Kidney epithelial cell (primary cell): Measurements from ENCODE around the gene TAGLN2. TPM values are rescaled to one million over a fixed set of nuclear protein-coding genes. Genes with fewer than 3 reads are reported as not detected.

Experiments used
- DNase-seq: peaks from one replicate; pipeline ENCODE4 v3.0.0-alpha.2; 2010; ENCODE audit warnings: low read depth
- H3K27me3 ChIP-seq: 2 replicates; pipeline ENCODE4 v1.6.0; 2011; ENCODE audit warnings: low read length; ENCODE audit not compliant: control insufficient read depth, insufficient read depth
- H3K36me3 ChIP-seq: 2 replicates; pipeline ENCODE4 v1.5.1; 2011; ENCODE audit warnings: low read length; ENCODE audit not compliant: control insufficient read depth, insufficient read depth
- H3K4me3 ChIP-seq: 2 replicates; pipeline ENCODE4 v1.5.1; 2011; ENCODE audit warnings: low read depth, mild to moderate bottlenecking, control low read depth, low read length
- CTCF ChIP-seq: IDR thresholded peaks from 2 replicates; pipeline ENCODE4 v1.5.1; 2011; ENCODE audit warnings: mild to moderate bottlenecking, moderate library complexity, low read length, control low read depth, inconsistent platforms; ENCODE audit not compliant: insufficient read depth, poor library complexity, severe bottlenecking
- total RNA-seq: library from RNA; depleted of rRNA; stranded (reverse); fragments of >200 nt; gene quantifications from 2 replicates; pipeline ENCODE4 v1.2.3, GENCODE V29; 2015

The TAGLN2 gene
- total RNA-seq, 1 donor from 2014 or later: 719 TPM

DNA sequence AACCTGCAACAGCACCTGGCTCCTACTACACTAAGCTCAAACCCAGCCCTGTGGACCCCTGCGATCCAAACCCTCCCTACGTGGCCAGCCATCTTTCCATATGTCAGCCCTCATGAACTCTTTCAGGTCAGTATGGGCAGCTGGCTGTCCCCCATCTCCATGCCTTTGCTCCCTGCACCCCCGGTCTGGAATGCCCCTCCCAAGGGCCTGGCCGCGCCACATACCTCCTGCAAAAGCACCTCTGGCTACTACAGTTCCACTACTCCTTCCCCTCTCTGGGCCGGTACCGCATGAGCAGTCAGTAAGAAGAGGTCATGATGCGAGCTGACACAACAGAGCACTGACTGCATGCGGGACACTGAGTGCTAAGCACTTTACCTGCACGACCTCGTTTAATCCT is 10.0 kb upstream of the TAGLN2 start:
- H3K4me3 ChIP-seq: no peak overlapping the region
- no peak for DNase-seq
- H3K27me3 ChIP-seq: peaks cover 3% of the 10 kb centered on the region
- TF ChIP-seq CTCF: no peak
- H3K36me3 ChIP-seq: no peaks in the 10 kb centered on the region

DNA sequence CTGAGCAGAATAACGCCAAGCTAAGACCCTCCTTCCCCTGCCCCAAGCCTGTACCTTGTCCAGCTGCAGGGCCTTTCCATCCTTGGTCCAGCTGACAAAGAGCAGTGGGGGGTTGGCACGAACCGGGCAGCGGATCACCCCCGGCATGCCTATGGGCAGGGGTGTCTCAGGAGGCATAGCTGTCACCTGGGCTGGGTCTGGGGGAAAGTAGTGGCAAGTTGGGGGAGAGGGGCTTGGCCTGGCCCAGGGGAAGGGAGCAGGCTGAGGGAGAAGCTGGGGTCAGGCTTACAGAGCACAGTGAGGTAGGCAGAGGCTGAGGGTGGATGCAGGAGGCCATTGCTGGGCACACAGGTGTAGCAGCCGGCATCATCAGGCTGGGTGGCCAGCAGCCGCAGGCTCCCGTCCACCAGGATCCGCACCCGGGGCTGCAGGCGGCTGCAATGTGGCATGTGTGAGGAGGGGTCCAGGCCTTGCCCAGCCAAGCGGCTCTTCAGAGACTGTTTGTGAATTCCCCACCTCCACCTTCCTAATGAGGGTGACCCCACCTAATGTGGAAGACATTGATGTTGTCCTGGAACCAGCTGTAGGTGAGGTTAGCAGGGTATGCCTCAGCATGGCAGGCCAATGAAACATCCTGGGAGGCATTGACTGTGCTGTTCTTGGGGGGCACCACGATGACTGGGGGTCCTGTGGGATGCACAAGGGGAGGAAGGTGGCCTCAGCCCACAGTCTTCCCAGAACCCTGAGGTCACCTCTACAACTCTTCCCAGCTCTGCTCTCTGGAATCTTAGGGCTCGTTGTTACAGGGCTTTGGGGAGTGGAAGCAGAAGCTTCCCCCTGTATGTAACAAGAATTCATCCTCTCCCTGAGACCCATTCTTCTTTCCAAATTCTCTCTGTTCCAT is 9.1 kb upstream of the TAGLN2 start:
- Histone ChIP-seq H3K4me3 (no peak overlapping the region), H3K36me3 (no peaks in the 10 kb centered on the region), H3K27me3 (peaks cover 3% of the 10 kb centered on the region)
- DNase-seq: no peak
- no peak for TF ChIP-seq CTCF

- Histone ChIP-seq H3K36me3 (no peaks in the 10 kb centered on the region), H3K27me3 (peaks cover 2% of the 10 kb centered on the region), H3K4me3 (no peak overlapping the region)
- TF ChIP-seq CTCF: no peak
- no peak for DNase-seq
These were observed 8.0 kb upstream of the TAGLN2 start for GRCh38 chr1:159933347-159933746.

GRCh38 chr1:159932296-159933285 is 7.3 kb upstream of the TAGLN2 start:
- Histone ChIP-seq H3K27me3 (no peaks in the 10 kb centered on the region), H3K4me3 (no peak overlapping the region), H3K36me3 (no peaks in the 10 kb centered on the region)
- no peak for TF ChIP-seq CTCF
- no peak for DNase-seq

DNA sequence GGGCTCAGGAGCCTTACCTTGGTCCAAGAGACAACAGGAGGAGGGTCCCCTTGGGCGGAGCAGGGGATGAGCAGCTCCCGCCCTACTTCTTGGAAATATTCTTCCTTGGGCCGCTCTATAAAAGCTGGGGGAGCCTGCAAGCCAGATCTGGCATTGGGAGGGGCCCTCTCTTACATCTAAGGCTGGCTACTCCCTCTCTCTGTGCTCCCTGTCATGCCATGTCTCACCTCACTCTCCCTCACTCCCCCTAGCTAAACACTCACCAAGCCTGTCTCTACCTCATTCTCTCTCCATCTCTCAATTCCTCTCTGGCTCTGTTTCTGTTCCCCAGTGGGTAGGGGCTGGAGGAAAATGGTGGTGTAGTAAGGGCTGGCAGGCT is 6.5 kb upstream of the TAGLN2 start:
- no peaks in the 10 kb centered on the region for H3K27me3 ChIP-seq
- no peak for DNase-seq
- no peak for TF ChIP-seq CTCF
- no peak overlapping the region for H3K4me3 ChIP-seq
- H3K36me3 ChIP-seq: no peaks in the 10 kb centered on the region
